Umbilical cord (tissue), 2 donors: ENCODE data around the gene YWHAQ. TPM values are rescaled to one million over a fixed set of nuclear protein-coding genes. Genes with fewer than 3 reads are reported as not detected.
"Not testable (repeated sequence)": the region's sequence is repeated elsewhere in the genome, so short reads cannot be mapped to it uniquely, and the experiment has no call there.

ENCODE experiments used
- DNase-seq: peaks from one replicate; pipeline ENCODE4 v3.0.0-alpha.2; 2015; ENCODE audit warnings: low spot score
- total RNA-seq: library from RNA; depleted of rRNA; stranded (reverse); fragments of >200 nt; gene quantifications from one replicate; pipeline ENCODE4 v1.2.3, GENCODE V29; 2014; ENCODE audit warnings: low replicate concordance; ENCODE audit not compliant: insufficient read depth

Gene YWHAQ
- total RNA-seq, 1 donor from 2014 or later, result 129 TPM

- DNase-seq, result peak; percentile 75
These were observed 78.3 kb downstream of the YWHAQ start for GRCh38 chr2:9552219-9553178.

DNA sequence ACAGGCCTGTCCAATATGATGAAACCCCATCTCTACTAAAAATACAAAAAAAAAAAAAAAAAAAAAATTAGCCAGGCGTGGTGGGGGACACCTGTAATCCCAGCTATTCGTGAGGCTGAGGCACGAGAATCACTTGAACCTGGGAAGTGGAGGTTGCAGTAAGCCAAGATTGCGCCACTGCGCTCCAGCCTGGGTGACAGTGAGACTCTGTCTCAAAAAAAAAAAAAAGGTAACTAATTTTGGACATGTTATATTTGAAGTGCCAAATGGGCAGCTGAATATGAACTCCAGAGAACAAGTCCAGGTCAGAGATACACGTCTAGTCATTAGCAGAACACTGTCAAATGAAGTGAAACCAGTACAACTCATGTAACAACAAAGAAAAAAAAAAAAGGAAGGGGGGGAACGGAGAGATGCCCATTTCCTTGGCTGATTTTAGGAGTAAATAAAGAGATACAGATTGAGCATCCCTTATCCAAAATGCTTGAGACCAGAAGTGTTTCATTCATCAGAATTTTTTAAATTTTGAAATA is 79.9 kb downstream of the YWHAQ start:
- DNase-seq, result not testable (repeated sequence)

DNA sequence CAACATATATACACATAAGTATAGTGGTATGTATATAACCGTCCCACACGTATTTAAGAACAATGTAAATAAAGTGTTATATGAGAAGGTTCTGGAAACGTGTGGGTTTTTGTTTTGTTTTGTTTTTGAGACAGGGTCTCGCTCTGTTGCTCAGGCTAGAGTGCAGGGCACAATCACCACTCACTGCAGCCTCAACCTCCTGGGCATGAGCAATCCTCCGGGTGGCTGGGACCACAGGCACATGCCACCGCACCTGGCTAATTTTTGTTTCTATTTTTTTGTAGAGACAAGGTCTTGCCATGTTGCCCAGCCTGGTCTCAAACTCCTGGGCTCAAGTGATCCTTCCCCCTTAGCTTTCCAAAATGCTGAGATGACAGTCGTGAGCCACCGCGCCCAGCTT is 81.4 kb downstream of the YWHAQ start:
- no peak for DNase-seq

DNA sequence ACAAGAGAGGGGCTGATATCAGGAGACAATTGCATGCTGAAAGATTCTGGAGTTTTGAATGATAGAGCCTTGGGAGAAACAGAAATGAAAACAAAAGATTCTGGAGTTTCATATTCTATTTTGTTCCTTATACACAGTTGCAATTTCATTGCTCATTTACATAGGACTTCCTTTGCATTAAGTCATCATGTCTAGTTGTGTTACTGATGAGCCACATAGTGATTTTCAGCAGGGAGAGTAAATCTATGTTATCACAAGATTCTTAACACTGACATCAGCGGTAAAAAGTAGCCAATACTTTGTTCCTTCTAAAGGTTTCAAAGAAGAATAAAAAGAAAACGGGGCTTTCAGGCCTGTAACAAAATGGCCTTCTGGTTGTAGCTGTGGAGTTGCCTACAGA is 82.3 kb downstream of the YWHAQ start:
- DNase-seq, result no peak

DNA sequence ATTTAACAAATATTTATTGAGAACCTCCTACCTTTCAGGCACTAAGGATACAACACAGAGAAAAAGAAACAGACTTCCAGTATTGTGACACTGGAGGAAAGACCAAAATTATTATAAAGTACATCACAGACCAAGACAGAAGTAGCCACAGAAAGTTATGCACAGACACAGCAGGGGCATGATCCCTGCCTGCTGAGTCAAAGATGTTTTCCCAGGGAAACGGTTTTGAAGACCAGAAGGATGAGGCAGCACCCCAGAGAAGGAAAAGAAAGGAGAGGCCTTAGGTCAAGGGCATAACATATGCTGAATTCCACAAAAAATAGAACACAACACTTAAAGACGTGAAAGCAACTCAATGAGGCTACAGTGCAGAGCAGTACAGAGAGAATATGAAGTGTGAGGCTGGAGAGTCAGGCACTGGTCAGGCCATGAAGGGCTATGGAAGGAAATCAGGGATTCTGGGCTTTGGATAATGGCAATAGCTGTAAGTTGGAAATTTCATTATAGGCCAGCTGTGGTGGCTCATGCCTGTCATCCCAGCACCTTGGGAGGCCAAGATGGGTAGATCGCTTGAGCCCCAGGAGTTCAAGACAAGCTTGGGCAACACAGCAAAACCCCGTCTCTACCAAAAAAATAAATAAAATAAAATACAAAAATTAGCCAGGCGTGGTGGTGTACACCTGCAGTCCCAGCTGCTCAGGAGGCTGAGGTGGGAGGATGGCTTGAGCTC is 83.4 kb downstream of the YWHAQ start:
- no peak for DNase-seq

- DNase-seq, result no peak
These were observed 85.3 kb downstream of the YWHAQ start for GRCh38 chr2:9545502-9545901.

DNA sequence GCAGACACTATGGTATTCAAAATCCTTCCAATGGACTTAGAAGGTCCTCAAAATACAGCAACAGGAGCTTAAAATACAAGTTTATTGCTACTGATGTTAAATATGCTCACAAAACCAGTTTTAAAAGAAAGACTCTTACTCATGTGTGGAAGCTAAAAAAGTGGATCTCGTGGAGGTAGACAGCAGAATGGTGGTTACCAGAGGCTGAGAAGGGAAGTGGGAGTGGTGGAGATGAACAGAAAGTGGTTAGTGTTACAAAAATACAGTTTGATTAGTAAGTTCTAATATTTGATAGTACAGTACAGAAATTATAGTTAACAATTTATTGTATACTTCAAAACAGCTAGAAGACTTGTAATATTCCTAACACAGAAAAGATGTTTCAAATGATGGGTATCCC is 87.2 kb downstream of the YWHAQ start:
- no peak for DNase-seq

- DNase-seq, result no peak
These were observed 91.3 kb downstream of the YWHAQ start for GRCh38 chr2:9539531-9539930.

DNA sequence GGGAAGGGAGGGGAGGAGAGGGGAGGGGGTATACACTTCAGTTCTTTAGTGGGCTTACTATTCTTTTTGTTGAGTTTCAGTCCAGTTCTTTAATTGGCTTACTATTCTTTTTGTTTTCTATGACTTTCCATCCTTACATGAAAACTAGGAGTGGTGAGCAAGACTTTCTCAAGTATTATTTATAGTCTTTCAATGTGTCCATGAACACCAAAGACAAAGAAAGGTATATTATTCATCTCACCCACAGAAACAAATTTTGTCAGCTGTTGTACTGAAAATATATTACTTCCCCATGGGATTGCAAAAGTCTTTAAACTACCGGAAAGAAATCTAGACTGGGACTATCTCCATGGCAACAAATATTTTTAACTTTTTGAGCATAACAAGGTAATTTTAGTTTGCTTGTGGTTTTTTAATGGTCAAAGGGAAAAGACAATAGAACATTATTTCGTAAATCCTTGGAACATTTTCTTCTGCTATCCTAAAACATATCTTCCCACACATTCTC is 92.7 kb downstream of the YWHAQ start:
- peak; percentile 52 for DNase-seq

DNA sequence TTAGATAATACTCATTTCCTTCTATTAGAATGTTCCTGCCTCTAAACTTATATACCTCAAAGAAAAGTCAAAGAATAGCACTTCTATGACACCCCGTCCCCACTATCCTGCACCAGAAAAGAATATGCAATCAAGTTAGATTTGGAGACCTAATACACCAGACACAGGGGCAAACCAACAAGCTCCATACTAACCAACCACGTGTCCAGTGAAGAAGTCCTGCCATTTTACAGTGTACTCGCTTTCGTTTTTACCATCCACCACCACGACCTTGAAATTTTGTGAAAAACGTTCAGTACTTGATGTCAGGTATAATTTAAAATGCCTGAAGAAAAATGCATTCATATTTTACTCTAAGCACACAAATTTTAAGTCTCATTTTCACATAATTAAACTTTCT is 94.3 kb downstream of the YWHAQ start:
- DNase-seq, result no peak

DNA sequence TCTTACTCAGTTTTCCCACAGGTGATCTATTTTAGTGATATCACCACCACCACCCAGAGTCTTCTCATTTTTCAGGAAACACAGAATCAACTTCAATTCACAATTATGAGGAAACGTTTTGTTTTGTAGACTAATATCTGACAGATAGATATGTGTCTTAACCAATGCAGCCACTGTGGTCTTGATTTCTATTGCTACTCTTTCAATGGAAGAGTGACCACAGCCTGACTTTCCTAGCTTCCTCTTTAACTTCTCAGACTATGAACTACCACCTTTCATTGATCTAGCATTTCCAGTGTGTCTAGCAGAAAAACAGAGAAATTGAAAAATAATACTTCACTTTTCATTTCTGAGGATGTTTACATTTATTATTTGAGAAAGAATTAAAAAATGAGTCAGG is 95.6 kb downstream of the YWHAQ start:
- no peak for DNase-seq

Other genes with a start within 250 kb of the YWHAQ start
- 57.8 TPM for gene ITGB1BP1, start 207.5 kb downstream of the YWHAQ start, total RNA-seq
- 56.8 TPM for gene CPSF3, start 207.3 kb downstream of the YWHAQ start, total RNA-seq
- gene IAH1, start 156.4 kb downstream of the YWHAQ start, total RNA-seq, result 79.2 TPM
- 25.0 TPM for gene ADAM17, start 75.2 kb downstream of the YWHAQ start, total RNA-seq
- 44.3 TPM for gene TAF1B, start 212.5 kb upstream of the YWHAQ start, total RNA-seq